IMR-90 (cell line): ENCODE data around the gene DISC1.

Source experiments
- BHLHE40 ChIP-seq: fragments of 150-350 bp; IDR thresholded peaks from 2 replicates; pipeline ENCODE4 v1.6.1; 2016; ENCODE audit warnings: mild to moderate bottlenecking, low read depth, low read length
- CEBPB ChIP-seq: IDR thresholded peaks from 2 replicates; pipeline ENCODE4 v1.6.1; 2012; ENCODE audit warnings: low read depth, low read length, improper control_type of control experiment
- CHD1 ChIP-seq: IDR thresholded peaks from 2 replicates; pipeline ENCODE4 v1.6.1; 2012; ENCODE audit warnings: low read depth, low read length, improper control_type of control experiment
- CTCF ChIP-seq: conservative IDR thresholded peaks from 2 replicates; pipeline ENCODE4 v1.5.1; 2012; ENCODE audit warnings: mild to moderate bottlenecking, low read depth, low read length, improper control_type of control experiment
- ELK1 ChIP-seq: fragments of 150-350 bp; IDR thresholded peaks from 2 replicates; pipeline ENCODE4 v1.6.1; 2016; ENCODE audit warnings: low read depth, mild to moderate bottlenecking, low read length, moderate library complexity, borderline replicate concordance
- FOS ChIP-seq: fragments of 150-350 bp; IDR thresholded peaks from 2 replicates; pipeline ENCODE4 v1.6.1; 2016; ENCODE audit warnings: low read depth, low read length
- POLR2A ChIP-seq: IDR thresholded peaks from 2 replicates; pipeline ENCODE4 v1.6.1; 2012; ENCODE audit warnings: mild to moderate bottlenecking, low read depth, low read length
- RAD21 ChIP-seq: IDR thresholded peaks from 2 replicates; pipeline ENCODE4 v1.6.1; 2012; ENCODE audit warnings: low read length, improper control_type of control experiment
- RCOR1 ChIP-seq: IDR thresholded peaks from 2 replicates; pipeline ENCODE4 v1.6.1; 2012; ENCODE audit warnings: mild to moderate bottlenecking, low read length, improper control_type of control experiment; ENCODE audit not compliant: insufficient replicate concordance
- RFX5 ChIP-seq: IDR thresholded peaks from 2 replicates; pipeline ENCODE4 v1.8.0; 2012; ENCODE audit warnings: low read depth, mild to moderate bottlenecking, low read length, moderate library complexity
- SMC3 ChIP-seq: fragments of 150-350 bp; IDR thresholded peaks from 2 replicates; pipeline ENCODE4 v1.6.1; 2016; ENCODE audit warnings: low read depth, mild to moderate bottlenecking, antibody characterized with exemption, low read length, moderate library complexity
- USF2 ChIP-seq: fragments of 150-350 bp; IDR thresholded peaks from 2 replicates; pipeline ENCODE4 v1.6.1; 2017; ENCODE audit warnings: mild to moderate bottlenecking, antibody characterized with exemption, low read length, low read depth

DNA sequence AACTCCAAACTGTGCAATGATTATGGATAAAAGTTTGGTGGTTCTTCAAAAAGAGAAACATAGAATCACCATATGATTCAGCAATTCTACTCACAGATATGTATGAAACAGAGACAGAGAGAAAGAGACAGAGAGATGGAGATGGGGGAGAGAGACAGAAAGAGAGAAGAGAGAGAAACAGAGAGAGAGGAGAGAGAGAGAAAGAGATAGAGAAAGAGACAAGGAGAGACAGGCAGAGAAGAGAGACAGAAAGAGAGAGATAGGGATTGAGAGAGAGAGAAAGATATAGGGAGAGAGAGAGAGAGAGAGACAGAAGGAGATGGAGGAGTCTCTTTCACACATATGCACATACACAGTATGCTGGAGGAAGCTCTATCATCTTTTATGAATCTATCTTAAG lies 87.8 kb downstream of the DISC1 start:
- TF ChIP-seq USF2 (no peak), CHD1 (no peak), CTCF (no peak), POLR2A (no peak), CEBPB (no peak), RAD21 (no peak), SMC3 (no peak), RCOR1 (no peak), BHLHE40 (no peak), RFX5 (no peak), FOS (no peak), ELK1 (no peak)
